Fibroblast of the aortic adventitia (primary cell): Measurements from ENCODE around the gene CLEC7A. TPM values are rescaled to one million over a fixed set of nuclear protein-coding genes. Genes with fewer than 3 reads are reported as not detected.

ENCODE experiments used
- DNase-seq: peaks from one replicate; pipeline ENCODE4 v3.0.0-alpha.2; 2010; ENCODE audit warnings: low read depth
- H3K4me3 ChIP-seq: 2 replicates; pipeline ENCODE4 v1.5.1; 2011; ENCODE audit warnings: low read depth, mild to moderate bottlenecking, control low read depth, low read length, moderate library complexity
- CTCF ChIP-seq: IDR thresholded peaks from 2 replicates; pipeline ENCODE4 v1.5.1; 2011; ENCODE audit warnings: mild to moderate bottlenecking, low read length, control low read depth, inconsistent platforms; ENCODE audit not compliant: insufficient read depth
- total RNA-seq: library from RNA; depleted of rRNA; stranded (reverse); fragments of >200 nt; gene quantifications from 2 replicates; pipeline ENCODE4 v1.2.3, GENCODE V29; 2012; ENCODE audit warnings: low replicate concordance

The CLEC7A gene
- total RNA-seq: not detected in 2 replicates

GRCh38 chr12:10130042-10130441, at the start of gene CLEC7A:
CLEC7A (minus strand) TSS chr12:10130199; CDS start chr12:10130082, 117 bp downstream.
- no peak within 1 kb of the TSS for H3K4me3 ChIP-seq
- no peak for DNase-seq
- TF ChIP-seq CTCF: no peak

DNA sequence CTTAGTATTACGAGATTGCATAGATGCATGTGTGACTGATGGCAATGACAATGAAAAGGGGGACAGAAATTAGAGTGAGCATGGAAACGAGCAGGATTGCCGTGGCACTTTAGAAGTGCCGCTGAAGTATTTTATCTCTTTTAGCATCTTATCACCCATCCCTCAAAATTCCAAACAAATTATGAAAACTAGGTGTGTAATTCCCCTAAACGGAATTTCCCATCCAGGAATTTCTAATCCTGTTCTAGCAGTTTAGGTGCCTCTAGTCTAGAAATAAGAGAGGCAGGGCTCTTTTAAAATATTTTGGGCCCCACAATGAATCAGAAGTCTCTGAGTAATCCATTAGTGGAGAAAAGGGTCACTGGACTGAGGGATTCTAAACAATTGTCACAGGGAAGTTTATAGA, 49.8 kb upstream of the CLEC7A start:
- H3K4me3 ChIP-seq: no peak overlapping the region
- no peak for TF ChIP-seq CTCF
- DNase-seq: no peak

GRCh38 chr12:10178821-10179220, 48.8 kb upstream of the CLEC7A start, which contains the start of gene TMEM52B:
TMEM52B (plus strand) TSS chr12:10179032; CDS start chr12:10179575, 543 bp downstream.
- no peak within 1 kb of the TSS for H3K4me3 ChIP-seq
- no peak for DNase-seq
- TF ChIP-seq CTCF: no peak

DNA sequence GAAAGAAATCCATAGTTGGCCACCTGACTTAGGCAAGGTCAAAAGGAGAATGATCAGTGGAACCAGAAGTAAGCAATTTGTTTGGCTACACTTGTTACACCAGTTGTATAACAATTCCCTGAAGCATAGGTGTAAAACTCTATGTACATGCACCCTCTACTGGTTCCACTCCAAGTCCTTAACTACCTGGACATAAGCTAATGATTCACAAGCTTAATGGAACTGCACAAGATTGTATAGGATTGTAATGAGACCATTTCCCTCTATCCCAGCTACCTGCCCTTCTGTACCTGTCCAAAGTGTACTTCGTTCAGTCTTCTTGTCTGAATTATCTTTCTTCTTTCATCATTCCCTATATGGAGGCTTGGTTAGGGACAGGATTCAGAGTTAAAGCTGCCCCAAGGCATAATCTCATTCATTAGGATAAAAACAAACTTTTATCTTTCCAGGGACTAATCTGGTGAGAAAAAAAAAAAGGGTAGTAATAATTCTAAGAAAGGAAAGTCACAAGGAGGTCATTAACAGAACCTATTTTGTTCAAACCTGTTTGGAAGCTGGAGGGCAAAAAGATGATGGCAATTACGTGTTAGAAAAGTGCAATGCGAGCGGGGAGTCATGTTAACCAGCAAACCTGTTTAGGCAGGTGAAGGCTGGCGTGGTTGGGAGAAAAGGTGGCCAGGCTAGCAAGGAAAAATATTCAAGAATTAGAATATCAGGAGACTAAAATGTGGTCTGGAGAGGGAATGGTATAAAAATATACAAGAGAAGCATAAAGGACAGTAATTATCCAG, 46.0 kb upstream of the CLEC7A start:
- no peak for TF ChIP-seq CTCF
- DNase-seq: no peak
- no peak overlapping the region for H3K4me3 ChIP-seq

- DNase-seq: no peak
- TF ChIP-seq CTCF: no peak
- H3K4me3 ChIP-seq: no peak overlapping the region
Observed at GRCh38 chr12:10174986-10175614, 45.1 kb upstream of the CLEC7A start.

GRCh38 chr12:10171973-10172728, 42.2 kb upstream of the CLEC7A start, which contains the start of gene OLR1:
OLR1 (minus strand) TSS chr12:10172132; CDS start chr12:10172077, 55 bp downstream.
- no peak for DNase-seq
- TF ChIP-seq CTCF: no peak
- H3K4me3 ChIP-seq: no peak within 1 kb of the TSS
